Measurements from ENCODE around the gene C4A. TPM values are rescaled to one million over a fixed set of nuclear protein-coding genes. Genes with fewer than 3 reads are reported as not detected.

Gene C4A
- total and polyA plus RNA-seq, 2 of the 13 experiments (the other 11 are each of a cell fraction or from before 2014, with no cell fraction given), result 165 to 478 TPM

GRCh38 chr6:31958741-31959739 lies 22.8 kb upstream of the C4A start, which contains the start of the genes NELFE and SKIC2 (continued):
- TF ChIP-seq CHD4 (IDR thresholded peaks at IDR 0.05; ENCODE audit: borderline replicate concordance, low read length) (0 out of 2 replicates have a peak, but pooled peaks have one; percentile 37), HNF1B (CRISPR knock-in tag; IDR thresholded peaks at IDR 0.05) (peak; percentile 76), ZNF782 (CRISPR knock-in tag; IDR thresholded peaks at IDR 0.05; ENCODE audit: borderline replicate concordance) (no peak), WIZ (CRISPR knock-in tag; IDR thresholded peaks at IDR 0.05) (peak; percentile 83; the same call in 1 of the 2 replicates), ZFP41 (CRISPR knock-in tag; IDR thresholded peaks at IDR 0.05; ENCODE audit: borderline replicate concordance) (no peak), ZNF724P (CRISPR knock-in tag; IDR thresholded peaks at IDR 0.05; ENCODE audit: borderline replicate concordance) (no peak), ZNF432 (CRISPR knock-in tag; IDR thresholded peaks at IDR 0.05; ENCODE audit: borderline replicate concordance) (no peak), EP300 (IDR thresholded peaks at IDR 0.05; ENCODE audit: low read depth in 2 of 2, low read length in 2 of 2) (peak; percentile 23 to 56; a peak in 2 of 4 replicates), EP300 (CRISPR knock-in tag; IDR thresholded peaks at IDR 0.05; ENCODE audit: borderline replicate concordance) (peak; percentile 11; the same call in 1 of the 2 replicates), SMYD3 (CRISPR knock-in tag; IDR thresholded peaks at IDR 0.05) (0 out of 2 replicates have a peak, but pooled peaks have one; percentile 62), ZNF816 (CRISPR knock-in tag; IDR thresholded peaks at IDR 0.05; ENCODE audit: borderline replicate concordance) (0 out of 2 replicates have a peak, but pooled peaks have one; percentile 15), ZNF678 (CRISPR knock-in tag; IDR thresholded peaks at IDR 0.05) (0 out of 2 replicates have a peak, but pooled peaks have one; percentile 68), MAFK (conservative IDR thresholded peaks at IDR 0.05 in 1 of 2, IDR thresholded peaks at IDR 0.05 in 1 of 2; ENCODE audit: low read length in 2 of 2) (no peak), ZFP36L1 (CRISPR knock-in tag; IDR thresholded peaks at IDR 0.05) (peak; percentile 81), ZNF260 (CRISPR knock-in tag; IDR thresholded peaks at IDR 0.05; ENCODE audit: borderline replicate concordance, low read depth) (no peak), KLF13 (CRISPR knock-in tag; IDR thresholded peaks at IDR 0.05) (no peak), ZSCAN22 (CRISPR knock-in tag; IDR thresholded peaks at IDR 0.05) (no peak), MIER2 (CRISPR knock-in tag; IDR thresholded peaks at IDR 0.05) (no peak; the same call in 1 of the 2 replicates)
- TF ChIP-seq, protein P1, sequence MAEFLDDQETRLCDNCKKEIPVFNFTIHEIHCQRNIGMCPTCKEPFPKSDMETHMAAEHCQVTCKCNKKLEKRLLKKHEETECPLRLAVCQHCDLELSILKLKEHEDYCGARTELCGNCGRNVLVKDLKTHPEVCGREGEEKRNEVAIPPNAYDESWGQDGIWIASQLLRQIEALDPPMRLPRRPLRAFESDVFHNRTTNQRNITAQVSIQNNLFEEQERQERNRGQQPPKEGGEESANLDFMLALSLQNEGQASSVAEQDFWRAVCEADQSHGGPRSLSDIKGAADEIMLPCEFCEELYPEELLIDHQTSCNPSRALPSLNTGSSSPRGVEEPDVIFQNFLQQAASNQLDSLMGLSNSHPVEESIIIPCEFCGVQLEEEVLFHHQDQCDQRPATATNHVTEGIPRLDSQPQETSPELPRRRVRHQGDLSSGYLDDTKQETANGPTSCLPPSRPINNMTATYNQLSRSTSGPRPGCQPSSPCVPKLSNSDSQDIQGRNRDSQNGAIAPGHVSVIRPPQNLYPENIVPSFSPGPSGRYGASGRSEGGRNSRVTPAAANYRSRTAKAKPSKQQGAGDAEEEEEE (CRISPR knock-in tag; IDR thresholded peaks at IDR 0.05; ENCODE audit: borderline replicate concordance), result peak; percentile 91; the same call in 1 of the 2 replicates
- TF ChIP-seq, protein P2, sequence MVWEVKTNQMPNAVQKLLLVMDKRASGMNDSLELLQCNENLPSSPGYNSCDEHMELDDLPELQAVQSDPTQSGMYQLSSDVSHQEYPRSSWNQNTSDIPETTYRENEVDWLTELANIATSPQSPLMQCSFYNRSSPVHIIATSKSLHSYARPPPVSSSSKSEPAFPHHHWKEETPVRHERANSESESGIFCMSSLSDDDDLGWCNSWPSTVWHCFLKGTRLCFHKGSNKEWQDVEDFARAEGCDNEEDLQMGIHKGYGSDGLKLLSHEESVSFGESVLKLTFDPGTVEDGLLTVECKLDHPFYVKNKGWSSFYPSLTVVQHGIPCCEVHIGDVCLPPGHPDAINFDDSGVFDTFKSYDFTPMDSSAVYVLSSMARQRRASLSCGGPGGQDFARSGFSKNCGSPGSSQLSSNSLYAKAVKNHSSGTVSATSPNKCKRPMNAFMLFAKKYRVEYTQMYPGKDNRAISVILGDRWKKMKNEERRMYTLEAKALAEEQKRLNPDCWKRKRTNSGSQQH (CRISPR knock-in tag; IDR thresholded peaks at IDR 0.05; ENCODE audit: low read depth), result peak; percentile 87; the same call in 1 of the 2 replicates
- TF ChIP-seq, protein P3, sequence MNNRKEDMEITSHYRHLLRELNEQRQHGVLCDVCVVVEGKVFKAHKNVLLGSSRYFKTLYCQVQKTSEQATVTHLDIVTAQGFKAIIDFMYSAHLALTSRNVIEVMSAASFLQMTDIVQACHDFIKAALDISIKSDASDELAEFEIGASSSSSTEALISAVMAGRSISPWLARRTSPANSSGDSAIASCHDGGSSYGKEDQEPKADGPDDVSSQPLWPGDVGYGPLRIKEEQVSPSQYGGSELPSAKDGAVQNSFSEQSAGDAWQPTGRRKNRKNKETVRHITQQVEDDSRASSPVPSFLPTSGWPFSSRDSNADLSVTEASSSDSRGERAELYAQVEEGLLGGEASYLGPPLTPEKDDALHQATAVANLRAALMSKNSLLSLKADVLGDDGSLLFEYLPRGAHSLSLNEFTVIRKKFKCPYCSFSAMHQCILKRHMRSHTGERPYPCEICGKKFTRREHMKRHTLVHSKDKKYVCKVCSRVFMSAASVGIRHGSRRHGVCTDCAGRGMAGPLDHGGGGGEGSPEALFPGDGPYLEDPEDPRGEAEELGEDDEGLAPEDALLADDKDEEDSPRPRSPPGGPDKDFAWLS (CRISPR knock-in tag; IDR thresholded peaks at IDR 0.05; ENCODE audit: borderline replicate concordance), result no peak; the same call in 1 of the 2 replicates

Data from HepG2 (cell line).